Uterus (tissue), 4 donors: ENCODE results near the gene NAA20. TPM values are rescaled to one million over a fixed set of nuclear protein-coding genes. Genes with fewer than 3 reads are reported as not detected.

Experiments used
- DNase-seq, 2 donors: peaks; one replicate each; pipeline ENCODE4 v3.0.0-alpha.2; 2019 to 2020
- H3K27ac ChIP-seq, 2 donors: fragments of 200-600 bp; sonication (generic); 1 replicate in 1 of 2; 2 replicates in 1 of 2; pipeline ENCODE4 v1.5.1; 2016 to 2018
- H3K27me3 ChIP-seq, 2 donors: fragments of 200-600 bp; sonication (generic); one replicate each; pipeline ENCODE4 v1.5.1; 2018 to 2019; ENCODE audit warnings: control low read depth in 1 of 2
- H3K36me3 ChIP-seq, 2 donors: fragments of 200-600 bp; sonication (generic); one replicate each; pipeline ENCODE4 v1.5.1; 2019; ENCODE audit warnings: control low read depth in 1 of 2
- H3K4me1 ChIP-seq, 2 donors: fragments of 200-600 bp; sonication (generic); one replicate each; pipeline ENCODE4 v1.5.1; 2018 to 2019; ENCODE audit warnings: control low read depth in 1 of 2
- H3K4me3 ChIP-seq, 2 donors: fragments of 200-600 bp; sonication (generic); 1 replicate in 1 of 2; 2 replicates in 1 of 2; pipeline ENCODE4 v1.5.1; 2018 to 2019; ENCODE audit warnings: mild to moderate bottlenecking in 1 of 2
- H3K9me3 ChIP-seq, 2 donors: fragments of 200-600 bp; sonication (generic); one replicate each; pipeline ENCODE4 v1.5.1; 2019; ENCODE audit warnings: control low read depth in 1 of 2
- POLR2A ChIP-seq, 2 donors: fragments of 450-650 bp; IDR thresholded peaks; one replicate each; pipeline ENCODE4 v1.6.1; 2016; ENCODE audit warnings: antibody characterized with exemption in 2 of 2, mild to moderate bottlenecking in 1 of 2, moderate library complexity in 1 of 2
- intact Hi-C: fragments of 100-400 bp; cut with DNase I; formaldehyde crosslinking; loops from one replicate; pipeline ENCODE4 v1.15.1; 2023; ENCODE audit warnings: low total_unique reads
- total RNA-seq, 4 donors: library from RNA; depleted of rRNA in 3 of 4; stranded (reverse); fragments of >200 nt in 3 of 4; gene quantifications; one replicate each; pipeline versions ENCODE4 v1.1.0 to v1.2.4, GENCODE V29; 2014 to 2023
- TF ChIP-seq, protein P1 (sequence below), 4 experiments: fragments of 200-600 bp in 2 of 4; fragments of 450-650 bp in 2 of 4; sonication (generic) in 2 of 4; IDR thresholded peaks; one replicate each; pipeline ENCODE4 v1.5.1; 2016 to 2019; ENCODE audit warnings: antibody characterized with exemption in 4 of 4, mild to moderate bottlenecking in 2 of 4, moderate library complexity in 1 of 4
- donor health status: DM: yes; HTN: yes; CAD: no.

NAA20 gene
- total RNA-seq, 4 donors from 2014 or later: 24.7 to 55.7 (median 35.2) TPM

DNA sequence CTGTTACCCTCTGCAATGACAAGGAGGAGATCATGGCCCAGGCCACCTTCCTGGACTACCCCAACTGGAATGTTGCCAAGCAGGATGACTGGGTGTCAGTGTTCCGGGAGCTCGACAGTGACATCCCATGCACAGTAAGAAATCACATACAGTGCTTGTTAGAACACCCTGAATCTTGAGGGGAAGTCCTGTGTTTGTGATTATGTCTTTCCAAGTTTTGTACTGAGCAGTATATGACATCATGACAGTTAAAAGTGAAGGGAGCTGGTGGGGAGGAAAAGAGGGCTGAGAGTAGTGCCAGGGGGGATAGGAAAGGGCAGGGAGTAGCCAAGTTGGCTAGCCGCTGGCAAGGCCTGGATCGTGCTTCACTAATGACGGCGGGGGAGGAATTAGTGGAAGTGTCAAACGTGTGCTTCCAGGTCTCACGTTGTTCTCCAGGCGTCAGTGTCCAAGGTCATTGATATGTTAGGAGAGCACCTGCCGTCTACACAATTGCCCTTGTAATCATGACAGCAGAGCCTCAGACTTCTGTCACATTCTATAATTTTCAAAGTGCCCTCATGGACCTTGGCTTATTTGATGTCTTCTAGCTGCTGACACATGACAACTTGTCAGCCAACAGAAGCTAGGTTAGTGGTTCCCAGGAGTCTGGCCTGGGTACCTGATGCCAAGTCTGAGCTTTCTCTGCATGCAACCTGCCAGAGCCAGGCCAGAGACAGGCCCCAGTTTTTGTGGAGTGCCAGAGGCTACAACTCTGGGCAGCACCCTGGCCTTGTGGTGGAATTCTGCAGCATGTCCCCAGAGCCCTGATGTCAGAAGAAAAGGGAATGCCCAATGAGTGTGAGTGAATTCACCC, 53.9 kb downstream of the NAA20 start:
- DNase-seq: no peak
- Histone ChIP-seq H3K27ac (no peak overlapping the region), H3K36me3 (no peaks in the 10 kb centered on the region), H3K4me3 (no peak overlapping the region), H3K4me1 (no peaks in the 10 kb centered on the region), H3K27me3 (no peaks in the 10 kb centered on the region), H3K9me3 (no peaks in the 10 kb centered on the region)
- intact Hi-C loops: no loop called here
- TF ChIP-seq, protein P1, sequence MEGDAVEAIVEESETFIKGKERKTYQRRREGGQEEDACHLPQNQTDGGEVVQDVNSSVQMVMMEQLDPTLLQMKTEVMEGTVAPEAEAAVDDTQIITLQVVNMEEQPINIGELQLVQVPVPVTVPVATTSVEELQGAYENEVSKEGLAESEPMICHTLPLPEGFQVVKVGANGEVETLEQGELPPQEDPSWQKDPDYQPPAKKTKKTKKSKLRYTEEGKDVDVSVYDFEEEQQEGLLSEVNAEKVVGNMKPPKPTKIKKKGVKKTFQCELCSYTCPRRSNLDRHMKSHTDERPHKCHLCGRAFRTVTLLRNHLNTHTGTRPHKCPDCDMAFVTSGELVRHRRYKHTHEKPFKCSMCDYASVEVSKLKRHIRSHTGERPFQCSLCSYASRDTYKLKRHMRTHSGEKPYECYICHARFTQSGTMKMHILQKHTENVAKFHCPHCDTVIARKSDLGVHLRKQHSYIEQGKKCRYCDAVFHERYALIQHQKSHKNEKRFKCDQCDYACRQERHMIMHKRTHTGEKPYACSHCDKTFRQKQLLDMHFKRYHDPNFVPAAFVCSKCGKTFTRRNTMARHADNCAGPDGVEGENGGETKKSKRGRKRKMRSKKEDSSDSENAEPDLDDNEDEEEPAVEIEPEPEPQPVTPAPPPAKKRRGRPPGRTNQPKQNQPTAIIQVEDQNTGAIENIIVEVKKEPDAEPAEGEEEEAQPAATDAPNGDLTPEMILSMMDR (IDR thresholded peaks at IDR 0.05): no peak
- TF ChIP-seq POLR2A (IDR thresholded peaks at IDR 0.05): no peak

DNA sequence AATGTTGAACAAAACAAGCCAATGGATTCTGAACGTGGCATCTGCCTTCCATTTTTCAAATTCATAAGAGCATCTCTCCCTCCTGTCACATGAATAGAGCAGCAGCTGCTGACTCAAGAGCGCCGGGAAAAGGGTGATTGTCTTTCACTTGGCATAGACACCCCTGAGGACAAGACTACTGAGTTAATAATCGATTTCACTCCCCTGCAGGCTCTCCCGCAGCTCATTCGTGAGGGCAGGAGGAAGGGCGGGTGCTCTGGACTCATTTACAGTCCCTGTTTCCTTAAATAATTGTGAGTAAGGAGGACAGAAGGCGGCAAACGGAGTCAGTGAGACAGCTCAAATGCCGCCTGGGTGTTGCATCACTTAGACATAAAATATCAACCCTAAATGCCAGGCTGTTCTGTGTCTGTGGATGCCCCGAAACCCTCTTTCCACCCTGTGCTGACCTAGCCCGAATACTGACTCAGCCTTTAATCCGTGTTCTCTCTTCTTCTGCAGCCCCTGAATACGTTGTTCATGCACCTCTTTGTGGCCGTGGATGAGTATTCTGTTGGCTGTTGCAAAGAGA, 56.7 kb downstream of the NAA20 start:
- TF ChIP-seq POLR2A (IDR thresholded peaks at IDR 0.05): no peak
- TF ChIP-seq, protein P1 (IDR thresholded peaks at IDR 0.05): no peak
- intact Hi-C loops: no loop called here
- H3K9me3 ChIP-seq: no peaks in the 10 kb centered on the region
- no peak overlapping the region for H3K4me3 ChIP-seq
- H3K27ac ChIP-seq: no peak overlapping the region
- DNase-seq: no peak
- H3K4me1 ChIP-seq: no peaks in the 10 kb centered on the region
- no peaks in the 10 kb centered on the region for H3K27me3 ChIP-seq
- H3K36me3 ChIP-seq: no peaks in the 10 kb centered on the region

DNA sequence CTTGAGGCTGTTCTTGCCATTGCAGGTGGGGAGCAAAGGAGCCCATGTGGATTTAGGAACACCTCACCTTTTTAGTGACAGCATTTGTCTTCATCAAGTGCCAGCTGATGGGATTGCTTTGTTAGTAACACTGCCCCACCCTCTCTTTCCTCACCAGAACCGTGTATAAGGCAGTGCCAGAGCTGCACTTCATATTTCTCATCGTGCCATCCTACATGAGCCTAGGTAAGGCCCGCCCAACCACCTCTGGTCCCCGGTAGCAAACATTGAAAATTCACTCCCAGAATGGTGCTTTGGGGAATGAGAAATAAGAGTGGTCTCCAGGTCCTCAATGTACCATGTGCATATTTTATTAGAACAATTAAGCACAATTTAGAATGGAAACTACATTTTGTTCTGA, 57.9 kb downstream of the NAA20 start:
- TF ChIP-seq, protein P1 (IDR thresholded peaks at IDR 0.05): no peak
- TF ChIP-seq POLR2A (IDR thresholded peaks at IDR 0.05): no peak
- intact Hi-C loops: no loop called here
- Histone ChIP-seq H3K36me3 (no peaks in the 10 kb centered on the region), H3K4me1 (no peaks in the 10 kb centered on the region), H3K9me3 (no peaks in the 10 kb centered on the region), H3K4me3 (no peak overlapping the region), H3K27ac (no peak overlapping the region), H3K27me3 (no peaks in the 10 kb centered on the region)
- no peak for DNase-seq

DNA sequence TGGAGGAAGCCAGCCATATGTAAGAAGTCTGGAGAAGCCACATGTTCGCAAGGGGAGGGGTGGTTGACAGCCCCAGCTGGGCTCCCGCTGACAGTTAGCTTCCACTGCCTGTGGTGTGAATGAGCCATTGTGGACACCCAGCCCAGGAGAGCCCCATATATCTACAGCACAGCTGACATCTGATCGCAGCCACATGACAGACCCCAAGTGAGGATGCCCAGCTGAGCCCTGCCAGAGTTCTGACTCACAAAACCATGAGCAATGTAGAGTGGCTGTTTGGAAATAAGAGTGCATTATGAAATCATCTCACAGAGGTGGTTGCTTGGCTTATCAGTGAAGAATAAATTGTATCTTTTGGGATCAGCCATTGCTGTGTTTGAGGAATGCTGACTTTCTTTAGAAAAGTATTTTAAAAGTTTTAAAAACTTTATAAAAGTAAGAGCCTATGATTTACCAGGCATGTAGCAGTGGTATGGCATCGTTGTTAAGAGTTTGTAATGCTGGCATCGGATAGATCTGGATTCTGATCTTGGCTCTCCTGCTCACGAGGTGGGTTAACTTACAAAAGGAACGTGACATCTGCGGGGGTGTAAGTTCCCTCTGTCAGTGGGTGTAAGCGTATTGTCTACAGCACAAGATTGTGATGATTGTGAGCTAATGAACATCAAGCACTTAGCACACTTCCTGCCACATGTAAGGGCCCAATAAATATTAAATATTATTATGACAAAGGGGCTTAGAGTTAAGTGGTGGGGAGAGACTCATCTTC, 59.3 kb downstream of the NAA20 start:
- no peak overlapping the region for H3K27ac ChIP-seq
- intact Hi-C loops: no loop called here
- no peaks in the 10 kb centered on the region for H3K9me3 ChIP-seq
- no peaks in the 10 kb centered on the region for H3K36me3 ChIP-seq
- no peaks in the 10 kb centered on the region for H3K27me3 ChIP-seq
- H3K4me1 ChIP-seq: no peaks in the 10 kb centered on the region
- TF ChIP-seq, protein P1 (IDR thresholded peaks at IDR 0.05): no peak
- TF ChIP-seq POLR2A (IDR thresholded peaks at IDR 0.05): no peak
- DNase-seq: no peak
- no peak overlapping the region for H3K4me3 ChIP-seq

GRCh38 chr20:20078041-20078440, 60.9 kb downstream of the NAA20 start:
- Histone ChIP-seq H3K9me3 (no peaks in the 10 kb centered on the region), H3K4me3 (no peak overlapping the region), H3K27ac (no peak overlapping the region), H3K27me3 (no peaks in the 10 kb centered on the region), H3K36me3 (no peaks in the 10 kb centered on the region), H3K4me1 (no peaks in the 10 kb centered on the region)
- TF ChIP-seq POLR2A (IDR thresholded peaks at IDR 0.05): no peak
- intact Hi-C loops: no loop called here
- no peak for DNase-seq
